ENCODE measurements around the gene SIGLEC5.

DNA sequence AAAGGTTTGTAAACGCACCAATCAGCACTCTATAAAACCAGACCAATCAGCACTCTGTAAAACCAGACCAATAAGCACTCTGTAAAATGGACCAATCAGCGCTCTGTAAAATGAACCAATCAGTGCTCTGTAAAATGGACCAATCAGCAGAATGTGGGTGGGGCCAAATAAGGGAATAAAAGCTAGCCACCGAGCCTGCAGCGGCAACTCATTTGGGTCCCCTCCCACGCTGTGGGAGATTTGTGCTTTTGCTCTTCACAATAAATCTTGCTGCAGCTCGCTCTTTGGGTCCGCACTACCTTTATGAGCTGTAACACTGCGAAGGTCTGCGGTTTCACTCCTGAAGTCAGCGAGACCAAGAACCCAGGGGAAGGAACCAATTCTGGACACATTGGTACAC is 31.1 kb downstream of the SIGLEC5 start:
- TF ChIP-seq, protein P1, sequence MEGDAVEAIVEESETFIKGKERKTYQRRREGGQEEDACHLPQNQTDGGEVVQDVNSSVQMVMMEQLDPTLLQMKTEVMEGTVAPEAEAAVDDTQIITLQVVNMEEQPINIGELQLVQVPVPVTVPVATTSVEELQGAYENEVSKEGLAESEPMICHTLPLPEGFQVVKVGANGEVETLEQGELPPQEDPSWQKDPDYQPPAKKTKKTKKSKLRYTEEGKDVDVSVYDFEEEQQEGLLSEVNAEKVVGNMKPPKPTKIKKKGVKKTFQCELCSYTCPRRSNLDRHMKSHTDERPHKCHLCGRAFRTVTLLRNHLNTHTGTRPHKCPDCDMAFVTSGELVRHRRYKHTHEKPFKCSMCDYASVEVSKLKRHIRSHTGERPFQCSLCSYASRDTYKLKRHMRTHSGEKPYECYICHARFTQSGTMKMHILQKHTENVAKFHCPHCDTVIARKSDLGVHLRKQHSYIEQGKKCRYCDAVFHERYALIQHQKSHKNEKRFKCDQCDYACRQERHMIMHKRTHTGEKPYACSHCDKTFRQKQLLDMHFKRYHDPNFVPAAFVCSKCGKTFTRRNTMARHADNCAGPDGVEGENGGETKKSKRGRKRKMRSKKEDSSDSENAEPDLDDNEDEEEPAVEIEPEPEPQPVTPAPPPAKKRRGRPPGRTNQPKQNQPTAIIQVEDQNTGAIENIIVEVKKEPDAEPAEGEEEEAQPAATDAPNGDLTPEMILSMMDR (conservative IDR thresholded peaks at IDR 0.05), result no peak
- TF ChIP-seq EZH2 (IDR thresholded peaks at IDR 0.05; ENCODE audit: low read depth), result no peak
